HCT116 (cell line): Measurements from ENCODE around the gene IRAK4.

Source experiments
- CEBPB ChIP-seq: IDR thresholded peaks from 2 replicates; pipeline ENCODE4 v1.6.1; 2012; ENCODE audit warnings: low read depth
- EZH2 ChIP-seq: fragments of 200-600 bp; sonication (generic); IDR thresholded peaks from 2 replicates; pipeline ENCODE4 v1.6.1; 2017; ENCODE audit warnings: antibody characterized with exemption, mixed run types
- JUND ChIP-seq: IDR thresholded peaks from 2 replicates; pipeline ENCODE4 v1.6.1; 2012
- POLR2A ChIP-seq: IDR thresholded peaks from 2 replicates; pipeline ENCODE4 v1.7.0; 2011; ENCODE audit warnings: borderline replicate concordance; ENCODE audit not compliant: insufficient read depth, insufficient read length; ENCODE audit errors: extremely low read depth
- POLR2AphosphoS5 ChIP-seq: IDR thresholded peaks from 2 replicates; pipeline ENCODE4 v1.6.1; 2011; ENCODE audit warnings: mild to moderate bottlenecking, low read depth, low read length, moderate library complexity
- SP1 ChIP-seq: IDR thresholded peaks from 2 replicates; pipeline ENCODE4 v1.6.1; 2012; ENCODE audit warnings: low read depth
- YY1 ChIP-seq: IDR thresholded peaks from 2 replicates; pipeline ENCODE4 v1.6.1; 2011; ENCODE audit warnings: low read length, low read depth, moderate library complexity, mild to moderate bottlenecking; ENCODE audit not compliant: insufficient replicate concordance; ENCODE audit errors: extremely low read depth
- TF ChIP-seq, protein P1 (sequence below), 3 experiments: fragments of 200-600 bp in 1 of 3; sonication (generic) in 1 of 3; IDR thresholded peaks in 2 of 3; conservative IDR thresholded peaks in 1 of 3; 2 replicates each; pipeline ENCODE4 v1.5.1; 2012 to 2017; ENCODE audit warnings: low read depth in 2 of 3, low read length in 2 of 3, antibody characterized with exemption in 1 of 3, borderline replicate concordance in 1 of 3, control low read depth in 1 of 3, mild to moderate bottlenecking in 1 of 3, mixed read lengths in 1 of 3, mixed run types in 1 of 3, moderate library complexity in 1 of 3; ENCODE audit not compliant: insufficient read depth in 1 of 3
- TF ChIP-seq, protein P2 (sequence below): IDR thresholded peaks from 2 replicates; pipeline ENCODE4 v1.6.1; 2012; ENCODE audit warnings: low read depth

DNA sequence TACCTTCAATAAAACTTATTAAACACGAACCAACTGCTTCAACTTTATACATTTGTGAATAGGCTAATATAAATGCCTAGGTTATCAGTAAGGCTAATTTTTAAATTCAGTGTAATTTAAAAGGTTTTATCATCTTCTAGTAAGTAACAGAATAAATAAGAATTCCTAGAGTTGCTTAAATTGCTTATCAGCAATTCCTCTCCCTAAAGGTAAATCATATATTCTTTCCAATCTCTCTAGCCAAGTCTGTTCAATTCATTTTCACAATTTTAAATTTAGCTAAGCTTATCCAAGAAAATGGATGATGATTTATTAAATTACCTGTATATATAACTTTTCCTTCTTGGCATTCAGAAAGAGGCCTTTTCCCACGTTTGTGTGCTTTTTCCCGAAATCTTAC is 4.7 kb upstream of the IRAK4 start:
- no peak for TF ChIP-seq YY1
- TF ChIP-seq POLR2A, result no peak
- TF ChIP-seq, protein P1, sequence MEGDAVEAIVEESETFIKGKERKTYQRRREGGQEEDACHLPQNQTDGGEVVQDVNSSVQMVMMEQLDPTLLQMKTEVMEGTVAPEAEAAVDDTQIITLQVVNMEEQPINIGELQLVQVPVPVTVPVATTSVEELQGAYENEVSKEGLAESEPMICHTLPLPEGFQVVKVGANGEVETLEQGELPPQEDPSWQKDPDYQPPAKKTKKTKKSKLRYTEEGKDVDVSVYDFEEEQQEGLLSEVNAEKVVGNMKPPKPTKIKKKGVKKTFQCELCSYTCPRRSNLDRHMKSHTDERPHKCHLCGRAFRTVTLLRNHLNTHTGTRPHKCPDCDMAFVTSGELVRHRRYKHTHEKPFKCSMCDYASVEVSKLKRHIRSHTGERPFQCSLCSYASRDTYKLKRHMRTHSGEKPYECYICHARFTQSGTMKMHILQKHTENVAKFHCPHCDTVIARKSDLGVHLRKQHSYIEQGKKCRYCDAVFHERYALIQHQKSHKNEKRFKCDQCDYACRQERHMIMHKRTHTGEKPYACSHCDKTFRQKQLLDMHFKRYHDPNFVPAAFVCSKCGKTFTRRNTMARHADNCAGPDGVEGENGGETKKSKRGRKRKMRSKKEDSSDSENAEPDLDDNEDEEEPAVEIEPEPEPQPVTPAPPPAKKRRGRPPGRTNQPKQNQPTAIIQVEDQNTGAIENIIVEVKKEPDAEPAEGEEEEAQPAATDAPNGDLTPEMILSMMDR (IDR thresholded peaks at IDR 0.05 in 2 of 3, conservative IDR thresholded peaks at IDR 0.05 in 1 of 3; ENCODE audit: borderline replicate concordance in 1 of 3, insufficient read depth in 1 of 3, low read depth in 2 of 3, low read length in 2 of 3), result no peak
- TF ChIP-seq, protein P2, sequence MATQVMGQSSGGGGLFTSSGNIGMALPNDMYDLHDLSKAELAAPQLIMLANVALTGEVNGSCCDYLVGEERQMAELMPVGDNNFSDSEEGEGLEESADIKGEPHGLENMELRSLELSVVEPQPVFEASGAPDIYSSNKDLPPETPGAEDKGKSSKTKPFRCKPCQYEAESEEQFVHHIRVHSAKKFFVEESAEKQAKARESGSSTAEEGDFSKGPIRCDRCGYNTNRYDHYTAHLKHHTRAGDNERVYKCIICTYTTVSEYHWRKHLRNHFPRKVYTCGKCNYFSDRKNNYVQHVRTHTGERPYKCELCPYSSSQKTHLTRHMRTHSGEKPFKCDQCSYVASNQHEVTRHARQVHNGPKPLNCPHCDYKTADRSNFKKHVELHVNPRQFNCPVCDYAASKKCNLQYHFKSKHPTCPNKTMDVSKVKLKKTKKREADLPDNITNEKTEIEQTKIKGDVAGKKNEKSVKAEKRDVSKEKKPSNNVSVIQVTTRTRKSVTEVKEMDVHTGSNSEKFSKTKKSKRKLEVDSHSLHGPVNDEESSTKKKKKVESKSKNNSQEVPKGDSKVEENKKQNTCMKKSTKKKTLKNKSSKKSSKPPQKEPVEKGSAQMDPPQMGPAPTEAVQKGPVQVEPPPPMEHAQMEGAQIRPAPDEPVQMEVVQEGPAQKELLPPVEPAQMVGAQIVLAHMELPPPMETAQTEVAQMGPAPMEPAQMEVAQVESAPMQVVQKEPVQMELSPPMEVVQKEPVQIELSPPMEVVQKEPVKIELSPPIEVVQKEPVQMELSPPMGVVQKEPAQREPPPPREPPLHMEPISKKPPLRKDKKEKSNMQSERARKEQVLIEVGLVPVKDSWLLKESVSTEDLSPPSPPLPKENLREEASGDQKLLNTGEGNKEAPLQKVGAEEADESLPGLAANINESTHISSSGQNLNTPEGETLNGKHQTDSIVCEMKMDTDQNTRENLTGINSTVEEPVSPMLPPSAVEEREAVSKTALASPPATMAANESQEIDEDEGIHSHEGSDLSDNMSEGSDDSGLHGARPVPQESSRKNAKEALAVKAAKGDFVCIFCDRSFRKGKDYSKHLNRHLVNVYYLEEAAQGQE, result no peak
- TF ChIP-seq EZH2, result no peak
- no peak for TF ChIP-seq POLR2AphosphoS5
- no peak for TF ChIP-seq SP1
- no peak for TF ChIP-seq JUND
- TF ChIP-seq CEBPB, result no peak
